HG03135 (cell line): ENCODE results near the gene PTP4A1.

Source experiments
- ATAC-seq: cut with Tn5 transposase; IDR thresholded peaks from one replicate; pipeline ENCODE4 v1.9.1; 2021; ENCODE audit warnings: mild to moderate bottlenecking, moderate library complexity; ENCODE audit not compliant: unreplicated experiment

Gene PTP4A1

GRCh38 chr6:63554782-63555181 is 17.5 kb upstream of the PTP4A1 start:
- no peak for ATAC-seq

- no peak for ATAC-seq
Measured at GRCh38 chr6:63556369-63556768, 15.9 kb upstream of the PTP4A1 start.

- ATAC-seq, result peak; percentile 60
Measured at GRCh38 chr6:63558278-63558677, 14.0 kb upstream of the PTP4A1 start.

GRCh38 chr6:63560801-63561287 is 11.4 kb upstream of the PTP4A1 start:
- no peak for ATAC-seq

- no peak for ATAC-seq
Measured at GRCh38 chr6:63561288-63561687, 11.0 kb upstream of the PTP4A1 start.

GRCh38 chr6:63563235-63563634 is 9.0 kb upstream of the PTP4A1 start:
- no peak for ATAC-seq

- ATAC-seq, result no peak
Measured at GRCh38 chr6:63565058-63565726, 7.1 kb upstream of the PTP4A1 start.

GRCh38 chr6:63565727-63566596 is 6.3 kb upstream of the PTP4A1 start:
- no peak for ATAC-seq

- no peak for ATAC-seq
Measured at GRCh38 chr6:63567966-63568365, 4.3 kb upstream of the PTP4A1 start.

- ATAC-seq, result peak; percentile 5
Measured at GRCh38 chr6:63571361-63572043, 778 bp upstream of the PTP4A1 start.

- ATAC-seq, result peak; percentile 4
Measured at GRCh38 chr6:63572747-63573075, 431 bp downstream of the PTP4A1 start.

GRCh38 chr6:63573076-63573898 is 1.0 kb downstream of the PTP4A1 start:
- ATAC-seq, result peak; percentile 42

- no peak for ATAC-seq
Measured at GRCh38 chr6:63573899-63574553, 1.7 kb downstream of the PTP4A1 start.

GRCh38 chr6:63574554-63574900 is 2.2 kb downstream of the PTP4A1 start:
- ATAC-seq, result no peak

GRCh38 chr6:63576147-63576772 is 4.0 kb downstream of the PTP4A1 start:
- no peak for ATAC-seq

GRCh38 chr6:63576985-63577712 is 4.9 kb downstream of the PTP4A1 start:
- no peak for ATAC-seq

GRCh38 chr6:63578757-63579156 is 6.5 kb downstream of the PTP4A1 start:
- no peak for ATAC-seq

GRCh38 chr6:63579937-63580703 is 7.8 kb downstream of the PTP4A1 start:
- ATAC-seq, result no peak

GRCh38 chr6:63580704-63580961 is 8.4 kb downstream of the PTP4A1 start:
- ATAC-seq, result no peak
